Mucosa of descending colon (tissue), 3 donors: Measurements from ENCODE around the gene OTOS. TPM values are rescaled to one million over a fixed set of nuclear protein-coding genes. Genes with fewer than 3 reads are reported as not detected.

Experiments
- ATAC-seq: fragments of 200-7000 bp; cut with Tn5 transposase; one replicate; pipeline ENCODE4 v1.9.1; 2020; ENCODE audit warnings: mild to moderate bottlenecking, moderate library complexity
- DNase-seq, 3 donors: peaks; one replicate each; pipeline ENCODE4 v3.0.0-alpha.2; 2020
- H3K36me3 ChIP-seq: fragments of 200-600 bp; one replicate; pipeline ENCODE4 v1.8.0; 2021; ENCODE audit warnings: low read depth, mild to moderate bottlenecking
- H3K4me1 ChIP-seq: fragments of 200-600 bp; one replicate; pipeline ENCODE4 v1.8.0; 2021; ENCODE audit warnings: low read depth, mild to moderate bottlenecking
- H3K4me3 ChIP-seq: fragments of 200-600 bp; one replicate; pipeline ENCODE4 v1.8.0; 2021; ENCODE audit warnings: mild to moderate bottlenecking
- H3K9me3 ChIP-seq: fragments of 200-600 bp; one replicate; pipeline ENCODE4 v1.8.0; 2021; ENCODE audit warnings: mild to moderate bottlenecking
- intact Hi-C, 2 donors: fragments of 100-400 bp; cut with DNase I in 1 of 2; cut with micrococcal nuclease in 1 of 2; formaldehyde crosslinking; loops; one replicate each; pipeline versions ENCODE4 v1.11.0 to v1.11.1; 2022; cut with DNase I, micrococcal nuclease
- total RNA-seq, 3 donors: library from RNA; stranded (reverse); fragmentation: NEBNext Ultra II Directional in 2 of 3; extraction: Animal tissue kit (Norgen Biotek cat#: 25700) in 2 of 3; gene quantifications; one replicate each; pipeline versions ENCODE4 v1.2.1 to v1.2.4, GENCODE V29; 2021 to 2023
- TF ChIP-seq, protein P1 (sequence below): fragments of 200-600 bp; IDR thresholded peaks from one replicate; pipeline ENCODE4 v1.8.0; 2022; ENCODE audit warnings: antibody characterized with exemption, mild to moderate bottlenecking
- donor health status: DM: no; HTN: no; CAD: no; lungs with moderate emphysema.
- donor health status: DM: no; HTN: no; CAD: no.
- donor health status: DM: no; HTN: yes; CAD: no.

Gene OTOS
- total RNA-seq, 3 donors from 2014 or later = not detected

DNA sequence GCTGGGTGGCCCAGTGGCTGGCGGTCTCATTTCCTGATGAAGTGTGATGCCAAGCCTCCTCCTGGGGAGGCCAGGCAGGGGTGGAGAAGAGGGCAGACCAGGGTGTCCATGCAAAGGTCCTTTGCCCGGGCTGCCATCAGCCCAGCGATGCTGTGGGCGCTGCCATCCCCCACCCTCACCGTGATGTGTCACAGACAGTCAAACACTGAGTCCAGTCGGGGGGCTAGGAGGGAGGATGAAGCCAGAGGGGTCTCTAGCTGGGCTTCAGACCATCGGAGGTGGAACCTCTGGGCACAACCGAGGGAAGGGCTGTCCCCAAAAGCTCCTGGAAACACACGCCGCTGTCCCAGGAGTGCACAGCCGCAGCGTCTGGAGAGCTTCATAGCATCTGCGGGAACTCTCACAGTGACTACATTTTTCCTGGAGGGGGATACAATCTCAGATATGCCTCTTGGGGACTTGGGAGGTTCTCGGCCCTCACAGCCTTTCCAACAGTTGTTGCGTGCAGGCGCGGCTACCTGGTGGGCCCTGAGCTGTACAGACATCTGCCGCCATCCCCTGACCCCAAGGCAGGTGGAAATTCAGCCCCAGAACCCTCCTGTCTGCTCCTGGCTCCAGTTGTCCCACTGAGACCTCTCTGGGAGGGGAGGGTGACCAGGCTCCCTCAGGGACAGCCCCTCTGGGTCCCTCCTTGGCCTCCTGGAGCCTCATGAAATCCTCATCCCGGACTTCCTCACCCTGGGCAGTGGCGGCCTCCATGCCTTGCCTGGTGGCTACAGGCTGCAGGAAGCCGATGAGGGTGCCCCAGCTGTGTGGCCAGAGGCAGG lies 26.5 kb upstream of the OTOS start:
- DNase-seq (no peak), ATAC-seq (no peak)
- no peaks in the 10 kb centered on the region for H3K9me3 ChIP-seq
- H3K36me3 ChIP-seq = no peaks in the 10 kb centered on the region
- H3K4me3 ChIP-seq = no peak overlapping the region
- intact Hi-C loops = no loop called here
- no peaks in the 10 kb centered on the region for H3K4me1 ChIP-seq
- TF ChIP-seq, protein P1, sequence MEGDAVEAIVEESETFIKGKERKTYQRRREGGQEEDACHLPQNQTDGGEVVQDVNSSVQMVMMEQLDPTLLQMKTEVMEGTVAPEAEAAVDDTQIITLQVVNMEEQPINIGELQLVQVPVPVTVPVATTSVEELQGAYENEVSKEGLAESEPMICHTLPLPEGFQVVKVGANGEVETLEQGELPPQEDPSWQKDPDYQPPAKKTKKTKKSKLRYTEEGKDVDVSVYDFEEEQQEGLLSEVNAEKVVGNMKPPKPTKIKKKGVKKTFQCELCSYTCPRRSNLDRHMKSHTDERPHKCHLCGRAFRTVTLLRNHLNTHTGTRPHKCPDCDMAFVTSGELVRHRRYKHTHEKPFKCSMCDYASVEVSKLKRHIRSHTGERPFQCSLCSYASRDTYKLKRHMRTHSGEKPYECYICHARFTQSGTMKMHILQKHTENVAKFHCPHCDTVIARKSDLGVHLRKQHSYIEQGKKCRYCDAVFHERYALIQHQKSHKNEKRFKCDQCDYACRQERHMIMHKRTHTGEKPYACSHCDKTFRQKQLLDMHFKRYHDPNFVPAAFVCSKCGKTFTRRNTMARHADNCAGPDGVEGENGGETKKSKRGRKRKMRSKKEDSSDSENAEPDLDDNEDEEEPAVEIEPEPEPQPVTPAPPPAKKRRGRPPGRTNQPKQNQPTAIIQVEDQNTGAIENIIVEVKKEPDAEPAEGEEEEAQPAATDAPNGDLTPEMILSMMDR = no peak

DNA sequence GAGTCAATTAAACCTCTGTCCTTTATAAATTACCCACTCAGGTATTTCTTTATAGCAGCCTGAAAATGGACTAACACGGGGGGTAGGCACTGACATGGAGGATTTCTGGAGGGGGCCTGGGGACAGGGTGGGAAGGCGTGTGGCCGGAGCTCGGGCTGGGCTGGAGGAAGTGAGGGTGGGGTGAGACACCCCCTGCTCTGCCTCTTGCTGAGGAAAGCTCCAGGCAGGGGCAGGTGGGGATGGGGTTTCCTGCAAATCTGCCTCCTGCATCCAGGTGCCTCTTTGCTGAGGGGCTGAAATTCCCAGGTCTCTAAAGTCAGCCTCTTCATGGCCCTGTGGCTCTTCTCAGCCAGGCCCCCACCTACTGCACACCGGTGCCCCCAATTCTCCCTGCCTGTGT lies 25.7 kb upstream of the OTOS start:
- no peak for DNase-seq
- Histone ChIP-seq H3K4me3 (no peak overlapping the region), H3K9me3 (no peaks in the 10 kb centered on the region), H3K4me1 (no peaks in the 10 kb centered on the region), H3K36me3 (no peaks in the 10 kb centered on the region)
- no peak for ATAC-seq
- TF ChIP-seq, protein P1 = no peak
- intact Hi-C loops = no loop called here

DNA sequence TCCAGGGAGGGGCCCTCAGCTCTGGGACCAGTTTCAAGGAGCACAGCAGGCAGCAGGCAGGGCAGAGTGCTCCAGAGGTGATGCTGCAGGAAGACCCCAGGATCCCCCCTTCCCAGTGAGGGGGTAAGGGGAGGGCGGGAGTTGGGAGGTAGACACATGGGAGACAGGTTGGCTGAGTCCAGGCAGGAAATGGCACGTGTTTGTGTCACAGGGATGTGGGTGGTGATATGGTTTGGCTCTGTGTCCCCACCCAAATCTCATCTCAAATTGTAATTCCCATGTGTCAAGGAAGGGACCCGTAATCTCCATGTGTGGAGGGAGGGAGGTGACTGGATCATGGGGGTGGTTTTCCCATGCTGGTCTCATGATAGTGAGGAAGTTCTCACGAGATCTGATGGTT lies 25.2 kb upstream of the OTOS start:
- intact Hi-C loops = no loop called here
- H3K36me3 ChIP-seq = no peaks in the 10 kb centered on the region
- no peak overlapping the region for H3K4me3 ChIP-seq
- DNase-seq (no peak), ATAC-seq (no peak)
- TF ChIP-seq, protein P1 = no peak
- H3K4me1 ChIP-seq = no peaks in the 10 kb centered on the region
- no peaks in the 10 kb centered on the region for H3K9me3 ChIP-seq

DNA sequence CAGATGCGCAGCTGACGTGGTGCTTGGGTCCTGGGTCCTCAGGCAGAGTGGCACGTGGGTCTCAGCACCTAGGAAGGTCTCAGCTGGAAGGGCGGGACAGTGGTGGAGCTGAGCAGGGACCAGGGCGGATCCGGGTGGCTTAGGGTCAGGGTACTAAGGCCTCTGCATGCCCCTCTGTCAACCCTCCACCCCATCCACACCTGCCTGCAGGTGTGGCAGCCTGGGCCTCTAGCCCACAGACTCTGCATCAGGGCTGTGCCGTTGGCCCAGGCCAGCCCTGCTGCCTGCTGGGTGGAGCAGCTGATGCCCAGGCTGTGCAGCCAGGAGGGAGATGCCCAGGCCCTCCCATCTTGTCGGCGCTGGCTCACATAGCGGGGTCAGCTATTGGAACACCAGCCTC lies 24.6 kb upstream of the OTOS start:
- ATAC-seq = no peak
- no peaks in the 10 kb centered on the region for H3K4me1 ChIP-seq
- H3K36me3 ChIP-seq = no peaks in the 10 kb centered on the region
- no peak overlapping the region for H3K4me3 ChIP-seq
- TF ChIP-seq, protein P1 = no peak
- intact Hi-C loops = no loop called here
- H3K9me3 ChIP-seq = no peaks in the 10 kb centered on the region
- no peak for DNase-seq

DNA sequence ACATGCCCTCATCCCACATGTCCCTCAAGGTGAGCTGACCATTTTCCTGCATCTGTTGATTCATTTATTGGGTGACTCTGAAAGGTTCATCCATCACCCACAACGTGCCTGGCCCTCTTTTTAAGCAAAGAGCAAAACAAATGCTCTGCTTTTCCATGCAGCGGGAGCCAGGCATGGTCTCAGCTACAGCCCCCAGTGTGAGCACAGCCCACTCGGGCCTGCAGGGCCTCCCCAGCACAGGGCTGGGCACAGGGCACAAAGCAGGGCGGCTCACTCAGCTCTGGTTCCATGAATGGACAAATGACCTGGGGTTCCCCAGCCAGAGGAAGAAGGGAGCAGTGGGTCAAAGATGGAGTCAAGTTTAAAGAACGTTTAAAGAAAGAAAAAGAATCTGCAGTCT lies 24.1 kb upstream of the OTOS start:
- Histone ChIP-seq H3K9me3 (no peaks in the 10 kb centered on the region), H3K4me3 (no peak overlapping the region), H3K36me3 (no peaks in the 10 kb centered on the region), H3K4me1 (no peaks in the 10 kb centered on the region)
- DNase-seq = no peak
- intact Hi-C loops = no loop called here
- ATAC-seq = no peak
- TF ChIP-seq, protein P1 = no peak
